ENCODE data around the gene ABCG1. TPM values are rescaled to one million over a fixed set of nuclear protein-coding genes. Genes with fewer than 3 reads are reported as not detected.

Gene ABCG1
- total RNA-seq, 2 donors from 2014 or later, result 7.9 to 12.3 TPM

GRCh38 chr21:42287193-42288083 is 68.5 kb downstream of the ABCG1 start:
- Histone ChIP-seq H3K27ac (no peak overlapping the region), H3K27me3 (no peaks in the 10 kb centered on the region), H3K36me3 (peaks cover 20% of the 10 kb centered on the region), H3K4me1 (no peaks in the 10 kb centered on the region), H3K9me3 (no peaks in the 10 kb centered on the region), H3K4me3 (no peak overlapping the region)
- no peak for DNase-seq (ENCODE audit: low spot score)
- TF ChIP-seq, protein P1, sequence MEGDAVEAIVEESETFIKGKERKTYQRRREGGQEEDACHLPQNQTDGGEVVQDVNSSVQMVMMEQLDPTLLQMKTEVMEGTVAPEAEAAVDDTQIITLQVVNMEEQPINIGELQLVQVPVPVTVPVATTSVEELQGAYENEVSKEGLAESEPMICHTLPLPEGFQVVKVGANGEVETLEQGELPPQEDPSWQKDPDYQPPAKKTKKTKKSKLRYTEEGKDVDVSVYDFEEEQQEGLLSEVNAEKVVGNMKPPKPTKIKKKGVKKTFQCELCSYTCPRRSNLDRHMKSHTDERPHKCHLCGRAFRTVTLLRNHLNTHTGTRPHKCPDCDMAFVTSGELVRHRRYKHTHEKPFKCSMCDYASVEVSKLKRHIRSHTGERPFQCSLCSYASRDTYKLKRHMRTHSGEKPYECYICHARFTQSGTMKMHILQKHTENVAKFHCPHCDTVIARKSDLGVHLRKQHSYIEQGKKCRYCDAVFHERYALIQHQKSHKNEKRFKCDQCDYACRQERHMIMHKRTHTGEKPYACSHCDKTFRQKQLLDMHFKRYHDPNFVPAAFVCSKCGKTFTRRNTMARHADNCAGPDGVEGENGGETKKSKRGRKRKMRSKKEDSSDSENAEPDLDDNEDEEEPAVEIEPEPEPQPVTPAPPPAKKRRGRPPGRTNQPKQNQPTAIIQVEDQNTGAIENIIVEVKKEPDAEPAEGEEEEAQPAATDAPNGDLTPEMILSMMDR (IDR thresholded peaks at IDR 0.05), result no peak

GRCh38 chr21:42288962-42289361 is 70.0 kb downstream of the ABCG1 start:
- Histone ChIP-seq H3K9me3 (no peaks in the 10 kb centered on the region), H3K4me3 (no peak overlapping the region), H3K27me3 (no peaks in the 10 kb centered on the region), H3K36me3 (peaks cover 25% of the 10 kb centered on the region), H3K27ac (no peak overlapping the region), H3K4me1 (no peaks in the 10 kb centered on the region)
- TF ChIP-seq, protein P1 (IDR thresholded peaks at IDR 0.05), result no peak
- no peak for DNase-seq (ENCODE audit: low spot score)

DNA sequence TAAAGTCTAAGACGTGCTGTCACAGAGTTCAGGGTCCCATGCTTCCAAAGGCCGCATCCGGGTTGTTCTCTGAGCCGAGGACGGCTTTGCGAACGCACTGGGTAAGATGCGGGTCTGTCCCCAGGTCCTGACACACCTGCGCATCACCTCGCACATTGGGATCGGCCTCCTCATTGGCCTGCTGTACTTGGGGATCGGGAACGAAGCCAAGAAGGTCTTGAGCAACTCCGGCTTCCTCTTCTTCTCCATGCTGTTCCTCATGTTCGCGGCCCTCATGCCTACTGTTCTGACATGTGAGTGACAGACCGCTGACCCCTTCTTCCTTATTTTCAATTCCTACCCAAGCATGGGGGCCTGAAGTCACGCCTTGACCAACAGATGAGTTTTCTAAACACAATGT is 71.0 kb downstream of the ABCG1 start:
- no peak overlapping the region for H3K27ac ChIP-seq
- H3K4me1 ChIP-seq, result no peaks in the 10 kb centered on the region
- H3K4me3 ChIP-seq, result no peak overlapping the region
- TF ChIP-seq, protein P1 (IDR thresholded peaks at IDR 0.05), result no peak
- no peak for DNase-seq (ENCODE audit: low spot score)
- peaks cover 25% of the 10 kb centered on the region for H3K36me3 ChIP-seq
- H3K9me3 ChIP-seq, result no peaks in the 10 kb centered on the region
- no peaks in the 10 kb centered on the region for H3K27me3 ChIP-seq

DNA sequence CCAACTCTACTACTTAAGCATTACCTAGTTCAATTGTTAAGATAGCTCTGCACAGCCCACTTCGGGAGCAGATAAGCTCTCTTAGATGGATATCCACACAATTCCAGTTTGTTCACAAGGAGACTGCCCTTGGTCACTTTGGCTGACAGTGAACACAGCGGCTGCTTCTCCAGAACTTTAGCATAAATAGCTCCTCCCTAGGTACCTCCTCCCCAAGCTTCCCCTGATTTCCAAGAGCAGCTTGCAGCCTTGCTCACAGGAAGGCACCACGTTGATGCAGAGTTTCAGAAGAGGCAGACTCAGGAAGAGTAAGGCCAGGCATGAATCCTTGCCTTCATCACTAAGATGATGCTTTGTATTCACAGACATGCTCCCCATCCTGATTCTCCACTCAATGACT is 71.6 kb downstream of the ABCG1 start:
- Histone ChIP-seq H3K4me1 (no peaks in the 10 kb centered on the region), H3K27ac (no peak overlapping the region), H3K4me3 (no peak overlapping the region), H3K9me3 (no peaks in the 10 kb centered on the region), H3K27me3 (no peaks in the 10 kb centered on the region), H3K36me3 (peaks cover 25% of the 10 kb centered on the region)
- TF ChIP-seq, protein P1 (IDR thresholded peaks at IDR 0.05), result no peak
- DNase-seq (ENCODE audit: low spot score), result no peak

DNA sequence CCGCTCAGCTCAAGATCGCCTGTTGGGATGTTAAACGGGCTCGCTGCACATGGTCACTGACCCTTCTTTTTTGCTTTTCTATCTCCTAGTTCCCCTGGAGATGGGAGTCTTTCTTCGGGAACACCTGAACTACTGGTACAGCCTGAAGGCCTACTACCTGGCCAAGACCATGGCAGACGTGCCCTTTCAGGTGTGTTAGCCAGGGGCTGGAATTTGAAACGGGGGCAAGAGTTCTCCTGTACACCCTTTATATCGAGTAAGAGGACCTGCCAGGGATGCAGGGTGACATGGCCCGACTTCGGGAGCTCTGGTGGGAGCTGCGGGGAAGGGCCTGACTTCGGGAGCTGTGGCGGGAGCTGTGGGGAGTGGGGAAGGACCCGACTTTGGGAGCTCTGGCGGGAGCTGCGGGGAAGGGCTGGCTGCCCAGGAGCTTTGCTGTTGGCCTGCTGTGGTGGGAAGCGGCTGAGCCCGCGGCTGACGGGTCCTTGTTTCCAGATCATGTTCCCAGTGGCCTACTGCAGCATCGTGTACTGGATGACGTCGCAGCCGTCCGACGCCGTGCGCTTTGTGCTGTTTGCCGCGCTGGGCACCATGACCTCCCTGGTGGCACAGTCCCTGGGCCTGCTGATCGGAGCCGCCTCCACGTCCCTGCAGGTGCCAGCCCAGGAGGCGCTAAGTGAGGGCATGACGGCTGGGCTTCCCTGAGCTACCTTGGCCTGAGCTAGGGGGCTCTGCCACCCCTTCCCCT is 72.2 kb downstream of the ABCG1 start:
- H3K4me3 ChIP-seq, result no peak overlapping the region
- H3K9me3 ChIP-seq, result no peaks in the 10 kb centered on the region
- no peak overlapping the region for H3K27ac ChIP-seq
- no peak for DNase-seq (ENCODE audit: low spot score)
- peaks cover 23% of the 10 kb centered on the region for H3K36me3 ChIP-seq
- H3K27me3 ChIP-seq, result no peaks in the 10 kb centered on the region
- H3K4me1 ChIP-seq, result no peaks in the 10 kb centered on the region
- TF ChIP-seq, protein P1 (IDR thresholded peaks at IDR 0.05), result no peak
